HEK293T (cell line): ENCODE results near the gene FAM47E.

Experiments
- ARNT ChIP-seq: fragments of 450-650 bp; IDR thresholded peaks from 2 replicates; pipeline ENCODE4 v1.6.1; 2017; ENCODE audit warnings: mild to moderate bottlenecking
- BHLHE40 ChIP-seq: fragments of 450-650 bp; IDR thresholded peaks from 2 replicates; pipeline ENCODE4 v1.6.1; 2016; ENCODE audit warnings: mild to moderate bottlenecking, moderate library complexity, borderline replicate concordance
- CTBP1 ChIP-seq: fragments of 450-650 bp; IDR thresholded peaks from 2 replicates; pipeline ENCODE4 v1.6.1; 2016; ENCODE audit warnings: borderline replicate concordance
- ELF4 ChIP-seq: fragments of 450-650 bp; IDR thresholded peaks from 2 replicates; pipeline ENCODE4 v1.6.1; 2017; ENCODE audit warnings: antibody characterized with exemption
- FOXA1 ChIP-seq: fragments of 450-650 bp; IDR thresholded peaks from 2 replicates; pipeline ENCODE4 v1.6.1; 2016; ENCODE audit warnings: mild to moderate bottlenecking
- FOXK2 ChIP-seq: fragments of 450-650 bp; IDR thresholded peaks from 2 replicates; pipeline ENCODE4 v1.6.1; 2016; ENCODE audit warnings: mild to moderate bottlenecking
- FOXM1 ChIP-seq: fragments of 450-650 bp; IDR thresholded peaks from 2 replicates; pipeline ENCODE4 v1.6.1; 2017; ENCODE audit warnings: mild to moderate bottlenecking, borderline replicate concordance
- HDGF ChIP-seq: fragments of 450-650 bp; IDR thresholded peaks from 2 replicates; pipeline ENCODE4 v1.6.1; 2017; ENCODE audit warnings: antibody characterized with exemption, borderline replicate concordance
- NFRKB ChIP-seq: fragments of 450-650 bp; IDR thresholded peaks from 2 replicates; pipeline ENCODE4 v1.6.1; 2016; ENCODE audit warnings: mild to moderate bottlenecking, moderate library complexity
- PKNOX1 ChIP-seq: fragments of 450-650 bp; IDR thresholded peaks from 2 replicates; pipeline ENCODE4 v1.6.1; 2016
- SP1 ChIP-seq: fragments of 450-650 bp; IDR thresholded peaks from 2 replicates; pipeline ENCODE4 v1.6.1; 2017
- SUZ12 ChIP-seq: fragments of 450-650 bp; IDR thresholded peaks from 2 replicates; pipeline ENCODE4 v1.6.1; 2016; ENCODE audit warnings: mild to moderate bottlenecking
- TARDBP ChIP-seq: fragments of 450-650 bp; IDR thresholded peaks from 2 replicates; pipeline ENCODE4 v1.6.1; 2016

- TF ChIP-seq SP1 (no peak), FOXM1 (no peak), CTBP1 (no peak), TARDBP (no peak), FOXK2 (no peak), FOXA1 (no peak), SUZ12 (no peak), BHLHE40 (no peak), ELF4 (no peak), HDGF (no peak), ARNT (no peak), PKNOX1 (no peak), NFRKB (no peak)
Measured at GRCh38 chr4:76203541-76203940, 48.0 kb upstream of the FAM47E start.
